SK-N-SH (cell line): Measurements from ENCODE around the gene SLC24A1. TPM values are rescaled to one million over a fixed set of nuclear protein-coding genes. Genes with fewer than 3 reads are reported as not detected.

Experiments used
- CTCF ChIA-PET: fragments of 300-600, 350-600 bp; formaldehyde crosslinking; extraction: SDS; loops from one replicate; lab custom pipeline; 2021; lab: Yijun Ruan, JAX
- POLR2A ChIA-PET: fragments of 350-600 bp; sonication (Branson Sonifier 250); formaldehyde crosslinking; extraction: SDS; loops from one replicate; lab custom pipeline; 2020; ENCODE audit warnings: antibody characterized with exemption, inconsistent platforms; lab: Yijun Ruan, JAX
- DNase-seq: peaks from one replicate; pipeline ENCODE4 v3.0.0; 2012
- H2AFZ ChIP-seq: fragments of 200-600 bp; sonication (generic); 2 replicates; pipeline ENCODE4 v1.8.1; 2016; ENCODE audit warnings: antibody characterized with exemption, mild to moderate bottlenecking, low read depth
- H3F3A ChIP-seq: fragments of 200-600 bp; sonication (generic); replicated peaks from 2 replicates; pipeline ENCODE3; 2016; ENCODE audit warnings: antibody characterized with exemption, mild to moderate bottlenecking; ENCODE audit not compliant: insufficient read depth
- H3K27ac ChIP-seq, 2 experiments: fragments of 200-500 bp in 1 of 2; fragments of 200-600 bp in 1 of 2; sonication (Bioruptor generic) in 1 of 2; sonication (generic), shearing (Covaris generic) in 1 of 2; 2 replicates each; pipeline versions ENCODE4 v1.5.1 to v1.6.1; 2014 to 2016; ENCODE audit warnings: low read depth in 2 of 2, inconsistent platforms in 1 of 2, low read length in 1 of 2, mild to moderate bottlenecking in 1 of 2, mixed read lengths in 1 of 2
- H3K27me3 ChIP-seq: fragments of 200-600 bp; sonication (generic), shearing (Covaris generic); 2 replicates; pipeline ENCODE4 v1.6.1; 2016; ENCODE audit warnings: mixed run types; ENCODE audit not compliant: insufficient read depth
- H3K36me3 ChIP-seq, 2 experiments: fragments of 200-500 bp in 1 of 2; fragments of 200-600 bp in 1 of 2; sonication (Bioruptor generic) in 1 of 2; sonication (generic) in 1 of 2; replicated peaks in 1 of 2; 2 replicates each; pipeline versions ENCODE3 to v1.5.1; 2014 to 2016; ENCODE audit warnings: low read length in 1 of 2, mild to moderate bottlenecking in 1 of 2; ENCODE audit not compliant: insufficient read depth in 2 of 2, control insufficient read depth in 1 of 2
- H3K4me1 ChIP-seq, 2 experiments: fragments of 200-500 bp in 1 of 2; fragments of 200-600 bp in 1 of 2; sonication (Bioruptor generic) in 1 of 2; sonication (generic), shearing (Covaris generic) in 1 of 2; 2 replicates each; pipeline versions ENCODE4 v1.5.1 to v1.6.1; 2014 to 2016; ENCODE audit warnings: low read depth in 1 of 2, low read length in 1 of 2, mixed run types in 1 of 2; ENCODE audit not compliant: insufficient read depth in 2 of 2, control insufficient read depth in 1 of 2
- H3K4me2 ChIP-seq: fragments of 200-600 bp; sonication (generic), shearing (Covaris generic); 2 replicates; pipeline ENCODE4 v1.6.1; 2017; ENCODE audit warnings: mixed run types
- H3K4me3 ChIP-seq, 2 experiments: fragments of 200-500 bp in 1 of 2; fragments of 200-600 bp in 1 of 2; sonication (Bioruptor generic) in 1 of 2; sonication (generic), shearing (Covaris generic) in 1 of 2; 2 replicates each; pipeline versions ENCODE4 v1.5.1 to v1.8.1; 2014 to 2016; ENCODE audit warnings: low read depth in 2 of 2, inconsistent platforms in 1 of 2, low read length in 1 of 2, mild to moderate bottlenecking in 1 of 2, mixed read lengths in 1 of 2, moderate library complexity in 1 of 2
- H3K79me2 ChIP-seq: fragments of 200-600 bp; sonication (generic); 2 replicates; pipeline ENCODE4 v1.8.1; 2017; ENCODE audit warnings: mild to moderate bottlenecking; ENCODE audit not compliant: insufficient read depth
- H3K9ac ChIP-seq: fragments of 200-600 bp; sonication (generic); 2 replicates; pipeline ENCODE4 v1.6.1; 2017; ENCODE audit warnings: mixed run types
- H3K9me2 ChIP-seq: fragments of 200-600 bp; sonication (generic); 2 replicates; pipeline ENCODE4 v1.6.1; 2017; ENCODE audit warnings: mixed run types
- H3K9me3 ChIP-seq: fragments of 200-600 bp; sonication (generic); 2 replicates; pipeline ENCODE4 v1.6.1; 2017; ENCODE audit warnings: mixed run types, mild to moderate bottlenecking, moderate library complexity
- H4K20me1 ChIP-seq: fragments of 200-600 bp; sonication (generic); 2 replicates; pipeline ENCODE4 v1.6.1; 2017; ENCODE audit warnings: mild to moderate bottlenecking, mixed run types; ENCODE audit not compliant: insufficient read depth
- ELF1 ChIP-seq: IDR thresholded peaks from 2 replicates; pipeline ENCODE4 v1.4.0; 2012
- EP300 ChIP-seq, 2 experiments: IDR thresholded peaks; 2 replicates each; pipeline versions ENCODE4 v1.4.0 to v1.6.1; 2012; ENCODE audit warnings: borderline replicate concordance in 1 of 2, low read depth in 1 of 2, low read length in 1 of 2
- EZH2phosphoT487 ChIP-seq: fragments of 200-600 bp; sonication (generic); IDR thresholded peaks from 2 replicates; pipeline ENCODE4 v1.6.1; 2017; ENCODE audit warnings: low read depth, mixed run types, mild to moderate bottlenecking, antibody characterized with exemption, moderate library complexity, borderline replicate concordance
- FOXJ3 ChIP-seq: sonication (generic); formaldehyde crosslinking; IDR thresholded peaks from 2 replicates; pipeline ENCODE4 v1.5.1; 2020; ENCODE audit warnings: mild to moderate bottlenecking, missing genetic modification reagents
- GABPA ChIP-seq: IDR thresholded peaks from 2 replicates; pipeline ENCODE4 v1.4.0; 2012; ENCODE audit warnings: low read depth, mild to moderate bottlenecking
- IRF3 ChIP-seq: fragments of 150-350 bp; IDR thresholded peaks from 2 replicates; pipeline ENCODE4 v1.6.1; 2016; ENCODE audit warnings: mild to moderate bottlenecking, low read depth, low read length
- MEF2A ChIP-seq: IDR thresholded peaks from 2 replicates; pipeline ENCODE4 v1.4.0; 2012; ENCODE audit warnings: low read depth, borderline replicate concordance
- MXI1 ChIP-seq: IDR thresholded peaks from 2 replicates; pipeline ENCODE4 v1.6.1; 2012; ENCODE audit warnings: mild to moderate bottlenecking, low read depth, low read length, improper control_type of control experiment
- NRF1 ChIP-seq: IDR thresholded peaks from 2 replicates; pipeline ENCODE4 v1.6.1; 2012; ENCODE audit warnings: low read depth, mild to moderate bottlenecking, low read length
- RAD21 ChIP-seq: IDR thresholded peaks from 2 replicates; pipeline ENCODE4 v1.6.1; 2012; ENCODE audit warnings: mild to moderate bottlenecking, low read length
- RCOR1 ChIP-seq: fragments of 150-350 bp; IDR thresholded peaks from 2 replicates; pipeline ENCODE4 v1.6.1; 2017; ENCODE audit warnings: antibody characterized with exemption, low read length
- REST ChIP-seq: IDR thresholded peaks from 2 replicates; pipeline ENCODE4 v1.6.1; 2012; ENCODE audit warnings: mild to moderate bottlenecking, low read depth, low read length, moderate library complexity
- RFX5 ChIP-seq: IDR thresholded peaks from 2 replicates; pipeline ENCODE4 v1.6.1; 2012; ENCODE audit warnings: mild to moderate bottlenecking, improper control_type of control experiment, low read length
- SIN3A ChIP-seq: IDR thresholded peaks from 2 replicates; pipeline ENCODE4 v1.6.1; 2012; ENCODE audit warnings: low read depth, mild to moderate bottlenecking, low read length, moderate library complexity, borderline replicate concordance
- TCF12 ChIP-seq: IDR thresholded peaks from 2 replicates; pipeline ENCODE4 v1.4.0; 2012
- TEAD4 ChIP-seq: IDR thresholded peaks from 2 replicates; pipeline ENCODE4 v1.4.0; 2012; ENCODE audit warnings: mild to moderate bottlenecking, borderline replicate concordance; ENCODE audit not compliant: insufficient read depth
- WGBS: methylation state at CpG from one replicate; pipeline ENCODE4 v1.1.6; 2017; ENCODE audit warnings: low lambda C conversion rate; 5-methylcytosine and 5-hydroxymethylcytosine counted together
- polyA plus RNA-seq, 3 experiments: library from polyadenylated mRNA; depleted of rRNA; stranded (reverse); fragments of >200 nt; gene quantifications; 2 replicates each; pipeline ENCODE4 v1.2.3, GENCODE V29; 2012
- TF ChIP-seq, protein P1 (sequence below): IDR thresholded peaks from 2 replicates; pipeline ENCODE4 v1.4.0; 2012; ENCODE audit warnings: low read depth, borderline replicate concordance

SLC24A1 gene
- polyA plus RNA-seq, 1 of the 3 experiments (the other 2 are of a cell fraction): 7.7 TPM

- no peaks in the 10 kb centered on the region for H3K27me3 ChIP-seq
- TF ChIP-seq TCF12 (no peak), MXI1 (no peak), RFX5 (no peak), RCOR1 (no peak), GABPA (no peak), REST (no peak), TEAD4 (no peak), NRF1 (no peak), FOXJ3 (CRISPR knock-in tag) (no peak)
- TF ChIP-seq, protein P1, sequence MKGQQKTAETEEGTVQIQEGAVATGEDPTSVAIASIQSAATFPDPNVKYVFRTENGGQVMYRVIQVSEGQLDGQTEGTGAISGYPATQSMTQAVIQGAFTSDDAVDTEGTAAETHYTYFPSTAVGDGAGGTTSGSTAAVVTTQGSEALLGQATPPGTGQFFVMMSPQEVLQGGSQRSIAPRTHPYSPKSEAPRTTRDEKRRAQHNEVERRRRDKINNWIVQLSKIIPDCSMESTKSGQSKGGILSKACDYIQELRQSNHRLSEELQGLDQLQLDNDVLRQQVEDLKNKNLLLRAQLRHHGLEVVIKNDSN: no peak
- TF ChIP-seq, all 33 proteins: peak for 0
- Histone ChIP-seq H3K9me2 (no peaks in the 10 kb centered on the region), H3K27ac (peak overlapping the region in 1 of 2 experiments; percentile 28; a peak in 2 of 4 replicates), H3K4me1 (peaks cover 11 to 21% of the 10 kb centered on the region in 2 experiments), H3F3A (peaks cover 11% of the 10 kb centered on the region), H3K4me3 (no peak overlapping the region), H3K4me2 (no peak overlapping the region), H3K9ac (no peak overlapping the region), H3K36me3 (peaks cover 5 to 7% of the 10 kb centered on the region in 2 experiments), H4K20me1 (no peaks in the 10 kb centered on the region), H2AFZ (no peak overlapping the region), H3K79me2 (no peaks in the 10 kb centered on the region), H3K9me3 (no peaks in the 10 kb centered on the region)
- POLR2A ChIA-PET: interaction anchor here (0.5 kb wide), 1 partner anchor 134 kb away, joined by 4 read pairs; no protein-coding TSS in a partner anchor
- CTCF ChIA-PET: interaction anchor here (0.6 to 1.6 kb wide), 5 partner anchors 10 to 186 kb away, joined by 3 to 5 read pairs (median 3); no protein-coding TSS in a partner anchor
- no peak for DNase-seq
- WGBS: 79% methylated on average over 5 of the region's 5 CpGs
Observed at GRCh38 chr15:65653801-65654521, 32.2 kb downstream of the SLC24A1 start.

GRCh38 chr15:65655026-65655425 is 33.3 kb downstream of the SLC24A1 start:
- Histone ChIP-seq H3K79me2 (no peaks in the 10 kb centered on the region), H3K4me3 (no peak overlapping the region), H3K36me3 (peaks cover 7% of the 10 kb centered on the region in 2 experiments), H3K27me3 (no peaks in the 10 kb centered on the region), H3F3A (peaks cover 11% of the 10 kb centered on the region), H2AFZ (no peak overlapping the region), H3K9me3 (no peaks in the 10 kb centered on the region), H3K9me2 (no peaks in the 10 kb centered on the region), H4K20me1 (no peaks in the 10 kb centered on the region), H3K27ac (peak overlapping the region; percentile 44 to 51; a peak in 3 of 4 replicates), H3K4me2 (peak overlapping the region; percentile 31; the same call in 1 of the 2 replicates), H3K9ac (no peak overlapping the region), H3K4me1 (peaks cover 11 to 21% of the 10 kb centered on the region in 2 experiments)
- DNase-seq: no peak
- POLR2A ChIA-PET: no interaction called here
- 81% methylated on average over 1 of the region's 1 CpG for WGBS
- CTCF ChIA-PET: interaction anchor here (1.0 kb wide), 1 partner anchor 16 kb away, joined by 3 read pairs; no protein-coding TSS in a partner anchor
- TF ChIP-seq RAD21 (no peak), EZH2phosphoT487 (no peak), MEF2A (no peak), REST (no peak), ELF1 (no peak), EP300 (IDR thresholded peaks at IDR 0.05; ENCODE audit: borderline replicate concordance in 1 of 2, low read depth in 1 of 2, low read length in 1 of 2) (no peak), TEAD4 (no peak), SIN3A (no peak), GABPA (no peak), IRF3 (no peak)
